Activated T-helper 2 cell treated with anti-CD3 and anti-CD28 coated beads, Interferon-gamma antibody, Interleukin-2, Interleukin-4, amounts not matched to agents 10 μg/mL and 5 μg/mL and 100 μg/mL, durations not matched to agents 14 hours and 24 hours and 36 hours (primary cell): ENCODE measurements around the gene DUSP19. TPM values are rescaled to one million over a fixed set of nuclear protein-coding genes. Genes with fewer than 3 reads are reported as not detected.

Experiments used
- DNase-seq: peaks from one replicate; pipeline ENCODE4 v3.0.0; 2021; ENCODE audit warnings: low spot score
- H3K27ac Mint-ChIP-seq: one replicate; pipeline ENCODE4 v1.8.0; 2021; ENCODE audit warnings: mixed read lengths
- H3K27me3 Mint-ChIP-seq: one replicate; pipeline ENCODE4 v1.8.0; 2021; ENCODE audit warnings: low read depth, mixed read lengths
- H3K36me3 Mint-ChIP-seq: one replicate; pipeline ENCODE4 v1.8.0; 2021; ENCODE audit warnings: low read depth, mixed read lengths
- H3K4me1 Mint-ChIP-seq: one replicate; pipeline ENCODE4 v1.8.0; 2021; ENCODE audit warnings: low read depth, mixed read lengths
- H3K4me3 Mint-ChIP-seq: one replicate; pipeline ENCODE4 v1.8.0; 2021; ENCODE audit warnings: low read depth, mild to moderate bottlenecking, moderate library complexity, mixed read lengths
- H3K9me3 Mint-ChIP-seq: one replicate; pipeline ENCODE4 v1.8.0; 2021; ENCODE audit warnings: mixed read lengths
- intact Hi-C: fragments of 100-400 bp; cut with micrococcal nuclease; formaldehyde crosslinking; loops from one replicate; pipeline ENCODE4 v1.15.1; 2023
- total RNA-seq: library from RNA; stranded (reverse); gene quantifications from 2 replicates; pipeline ENCODE4 v1.2.3, GENCODE V29; 2022

Gene DUSP19
- total RNA-seq, 1 donor from 2014 or later = 1.6 TPM

DNA sequence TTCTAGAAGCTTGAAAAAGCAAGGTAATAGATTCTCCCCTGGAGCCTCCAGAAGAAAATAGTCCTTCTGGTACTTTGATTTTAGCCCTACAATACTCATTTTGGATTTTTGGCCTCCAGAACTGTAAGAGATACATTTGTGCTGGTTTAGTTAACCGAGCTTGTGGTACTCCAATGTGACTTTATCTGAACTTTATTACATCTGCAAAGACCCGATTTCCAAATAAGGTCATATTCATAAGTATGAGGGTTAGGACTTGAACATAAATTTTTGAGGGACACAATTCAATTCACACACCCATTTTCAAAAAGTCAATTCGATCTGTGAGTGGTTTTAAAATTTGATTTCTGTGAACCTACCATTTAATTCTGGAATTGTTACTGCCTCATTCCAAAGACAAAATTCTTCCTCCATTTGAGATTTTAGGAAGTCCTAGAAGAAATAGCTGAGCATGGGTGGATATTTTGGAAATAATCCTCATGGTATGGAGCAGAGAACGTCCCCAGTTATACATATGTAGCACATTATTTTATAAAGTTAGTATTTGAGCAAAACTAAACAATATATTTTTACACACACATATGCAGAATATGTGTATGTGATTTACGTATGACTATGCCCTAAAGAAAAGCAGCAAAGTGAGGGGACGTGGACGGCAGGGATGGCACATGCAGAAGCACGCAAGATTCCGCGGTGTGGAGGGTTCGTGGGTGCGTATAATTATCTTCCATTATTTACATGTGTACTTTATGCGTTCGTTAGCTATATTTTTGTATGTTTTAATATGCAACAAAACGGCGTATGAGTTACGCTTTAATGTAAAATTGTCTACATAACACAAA lies 44.8 kb downstream of the DUSP19 start:
- Mint-ChIP-seq H3K9me3 (no peaks in the 10 kb centered on the region), H3K27ac (peak overlapping the region; percentile 98), H3K36me3 (peaks cover 11% of the 10 kb centered on the region), H3K4me1 (peaks cover 27% of the 10 kb centered on the region), H3K27me3 (peaks cover 9% of the 10 kb centered on the region), H3K4me3 (peak overlapping the region; percentile 94)
- intact Hi-C loops = loop anchor here (10.0 kb wide), 1 partner anchor 1329 kb away; no protein-coding TSS in a partner anchor
- DNase-seq = no peak

GRCh38 chr2:183123959-183124221 lies 45.3 kb downstream of the DUSP19 start:
- intact Hi-C loops = loop anchor here (1.0 to 10.0 kb wide), 5 partner anchors 46 to 1329 kb away; partner anchors contain the start of genes DNAJC10, DUSP19 and NCKAP1
- Mint-ChIP-seq H3K4me3 (peak overlapping the region; percentile 94), H3K9me3 (no peaks in the 10 kb centered on the region), H3K27ac (peak overlapping the region; percentile 98), H3K27me3 (peaks cover 7% of the 10 kb centered on the region), H3K36me3 (peaks cover 16% of the 10 kb centered on the region), H3K4me1 (peaks cover 29% of the 10 kb centered on the region)
- no peak for DNase-seq

DNA sequence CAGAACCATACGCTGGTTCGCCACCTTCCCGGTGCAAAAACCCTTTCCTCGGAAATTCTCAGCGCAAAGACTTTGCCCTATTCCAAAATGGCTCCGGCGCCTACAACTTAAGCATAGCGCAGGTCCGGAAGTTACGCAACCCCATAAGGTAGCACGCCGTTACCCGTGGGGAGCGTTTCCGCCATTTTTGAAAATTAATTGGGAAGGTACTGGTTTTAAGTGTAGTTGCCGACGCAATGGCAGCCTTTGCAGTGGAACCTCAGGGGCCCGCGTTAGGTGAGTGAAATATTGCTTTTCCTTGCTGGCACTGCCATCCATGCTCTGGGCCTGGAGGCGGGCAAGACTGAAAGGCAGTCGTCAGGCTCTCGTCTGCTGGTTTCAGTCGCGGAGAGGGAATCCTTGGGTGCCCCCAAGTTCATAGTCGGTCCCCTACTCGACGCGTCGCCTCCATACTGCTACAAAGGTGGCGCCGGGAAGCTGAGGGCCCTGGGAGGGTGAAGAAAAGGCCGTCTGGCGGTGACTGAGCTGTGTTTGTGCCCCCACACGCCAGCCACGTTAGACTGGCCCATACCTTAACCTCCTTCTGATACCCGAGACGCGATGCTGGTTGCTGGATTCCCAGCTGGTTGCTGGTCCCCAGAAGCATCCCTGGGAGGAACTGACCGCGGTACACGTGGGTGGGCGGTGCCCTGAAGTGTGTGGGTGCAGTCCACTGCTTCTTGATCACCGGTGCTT lies 45.8 kb downstream of the DUSP19 start, which contains the start of gene NUP35:
Gene NUP35 (plus strand): TSS at position 222 of the 735 bp plus-strand sequence. CDS start 15 bp downstream, at position 237.
- Mint-ChIP-seq H3K9me3 (no peaks in the 10 kb centered on the region), H3K27ac (peak within 1 kb of the TSS; percentile 98), H3K4me3 (peak within 1 kb of the TSS; percentile 94), H3K27me3 (peaks cover 4% of the 10 kb centered on the region), H3K4me1 (peaks cover 32% of the 10 kb centered on the region), H3K36me3 (peaks cover 19% of the 10 kb centered on the region)
- peak; percentile 74 for DNase-seq
- intact Hi-C loops = loop anchor here (1.0 to 10.0 kb wide), 5 partner anchors 46 to 1330 kb away; partner anchors contain the start of genes DNAJC10, DUSP19 and NCKAP1

DNA sequence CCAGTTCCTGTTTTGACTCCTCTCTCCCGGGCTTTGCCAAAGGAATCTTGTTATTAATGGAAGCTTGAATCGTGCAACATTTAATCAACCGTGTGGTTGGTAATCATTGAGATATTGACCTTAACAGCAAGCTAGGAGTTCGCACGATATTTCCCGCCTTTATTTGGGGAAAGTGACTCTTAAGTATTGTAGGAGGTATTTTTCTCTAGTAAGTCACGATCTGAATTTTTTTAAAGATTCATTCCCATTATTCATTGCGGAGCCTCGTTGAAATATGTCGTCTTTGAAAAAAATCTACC lies 46.4 kb downstream of the DUSP19 start:
- Mint-ChIP-seq H3K27ac (peak overlapping the region; percentile 98), H3K4me1 (peaks cover 32% of the 10 kb centered on the region), H3K4me3 (peak overlapping the region; percentile 94), H3K36me3 (peaks cover 19% of the 10 kb centered on the region), H3K27me3 (peaks cover 4% of the 10 kb centered on the region), H3K9me3 (no peaks in the 10 kb centered on the region)
- DNase-seq = no peak
- intact Hi-C loops = loop anchor here (1.0 to 10.0 kb wide), 5 partner anchors 47 to 1330 kb away; partner anchors contain the start of genes DNAJC10, DUSP19 and NCKAP1

DNA sequence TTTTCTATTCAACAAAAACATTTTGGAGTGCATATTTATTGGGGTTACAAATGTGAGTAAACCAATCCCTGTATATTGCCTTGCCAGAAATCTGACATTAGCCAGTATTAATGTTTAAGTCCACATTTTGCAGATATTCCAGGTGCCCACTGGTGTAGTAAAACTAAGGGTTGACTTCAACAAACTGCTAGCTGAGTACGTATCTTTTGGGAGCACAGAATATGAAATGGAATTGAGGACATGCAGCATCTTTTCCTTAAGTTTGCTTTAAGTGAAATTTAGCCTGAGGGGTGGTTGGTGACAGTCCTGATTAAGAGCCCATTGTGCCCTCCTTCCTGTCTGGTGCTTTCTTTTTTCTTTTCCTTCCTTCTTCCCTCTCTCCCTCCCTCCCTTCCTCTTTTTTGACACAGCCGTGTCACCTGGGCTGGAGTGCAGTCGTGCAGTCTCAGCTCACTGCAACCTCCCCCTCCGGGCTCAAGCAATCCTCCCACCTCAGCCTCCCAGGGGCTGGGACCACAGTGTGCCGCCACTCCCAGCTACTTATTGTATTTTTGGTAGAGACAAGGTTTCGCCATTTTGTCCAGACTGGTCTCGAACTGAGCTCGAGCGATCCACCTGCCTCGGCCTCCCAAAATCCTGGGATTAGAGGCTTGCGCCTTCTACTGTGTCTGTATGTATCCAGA lies 47.3 kb downstream of the DUSP19 start:
- intact Hi-C loops = loop anchor here (10.0 kb wide), 1 partner anchor 1331 kb away; no protein-coding TSS in a partner anchor
- peaks cover 32% of the 10 kb centered on the region for H3K4me1 Mint-ChIP-seq
- H3K4me3 Mint-ChIP-seq = peak overlapping the region; percentile 94
- H3K27me3 Mint-ChIP-seq = peaks cover 2% of the 10 kb centered on the region
- H3K27ac Mint-ChIP-seq = no peak overlapping the region
- no peaks in the 10 kb centered on the region for H3K9me3 Mint-ChIP-seq
- H3K36me3 Mint-ChIP-seq = peaks cover 24% of the 10 kb centered on the region
- no peak for DNase-seq

- Mint-ChIP-seq H3K36me3 (peaks cover 30% of the 10 kb centered on the region), H3K9me3 (no peaks in the 10 kb centered on the region), H3K4me1 (peaks cover 32% of the 10 kb centered on the region), H3K4me3 (no peak overlapping the region), H3K27me3 (no peaks in the 10 kb centered on the region), H3K27ac (no peak overlapping the region)
- no peak for DNase-seq
- intact Hi-C loops = loop anchor here (10.0 kb wide), 1 partner anchor 1332 kb away; no protein-coding TSS in a partner anchor
These were observed 48.1 kb downstream of the DUSP19 start for GRCh38 chr2:183126635-183127034.

DNA sequence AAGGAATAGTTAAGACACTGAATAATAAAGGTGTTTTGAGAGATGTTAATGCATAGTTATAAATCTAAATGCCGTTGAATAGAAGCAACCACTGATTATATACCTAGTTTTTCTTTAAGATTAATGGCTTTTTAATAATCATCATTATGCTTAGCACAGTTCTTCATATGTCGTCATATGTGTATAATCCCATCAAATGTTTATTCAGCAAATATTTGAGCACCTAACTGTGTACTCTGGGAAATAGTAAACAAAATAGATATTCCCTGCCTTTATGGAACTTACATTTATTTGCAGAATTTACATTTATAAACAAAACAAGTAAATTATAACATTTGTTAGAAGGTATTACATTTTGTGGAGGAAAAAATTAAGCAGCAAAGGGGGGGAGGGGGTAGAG lies 55.5 kb downstream of the DUSP19 start:
- H3K4me3 Mint-ChIP-seq = no peak overlapping the region
- DNase-seq = no peak
- H3K27me3 Mint-ChIP-seq = no peaks in the 10 kb centered on the region
- H3K27ac Mint-ChIP-seq = no peak overlapping the region
- peaks cover 50% of the 10 kb centered on the region for H3K36me3 Mint-ChIP-seq
- H3K4me1 Mint-ChIP-seq = peaks cover 1% of the 10 kb centered on the region
- intact Hi-C loops = no loop called here
- no peaks in the 10 kb centered on the region for H3K9me3 Mint-ChIP-seq

- H3K4me1 Mint-ChIP-seq = peaks cover 2% of the 10 kb centered on the region
- H3K27me3 Mint-ChIP-seq = no peaks in the 10 kb centered on the region
- H3K36me3 Mint-ChIP-seq = peaks cover 85% of the 10 kb centered on the region
- H3K9me3 Mint-ChIP-seq = peaks cover 12% of the 10 kb centered on the region
- H3K27ac Mint-ChIP-seq = no peak overlapping the region
- H3K4me3 Mint-ChIP-seq = no peak overlapping the region
- intact Hi-C loops = no loop called here
- no peak for DNase-seq
These were observed 70.4 kb downstream of the DUSP19 start for GRCh38 chr2:183148955-183149354.

DNA sequence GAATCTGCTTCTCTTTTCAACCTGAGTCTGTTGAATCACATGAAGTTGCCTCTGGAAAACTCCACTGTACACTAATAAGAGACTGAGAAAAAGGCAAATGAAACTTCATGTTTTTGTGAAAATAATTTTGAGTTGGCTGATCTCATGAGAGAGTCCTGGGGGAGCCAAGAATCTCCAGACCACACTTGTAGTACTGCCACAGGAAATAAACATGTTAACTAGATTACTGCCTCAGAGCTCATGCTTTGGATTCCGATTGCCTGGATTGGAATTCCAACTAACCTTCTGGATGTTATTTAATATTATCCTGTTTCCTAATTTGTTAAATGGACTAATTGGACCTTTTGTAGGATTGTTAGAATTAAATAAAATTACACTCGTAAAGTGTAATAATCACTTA lies 70.9 kb downstream of the DUSP19 start:
- Mint-ChIP-seq H3K27me3 (no peaks in the 10 kb centered on the region), H3K9me3 (peaks cover 7% of the 10 kb centered on the region), H3K27ac (no peak overlapping the region), H3K4me3 (no peak overlapping the region), H3K4me1 (peaks cover 2% of the 10 kb centered on the region), H3K36me3 (peaks cover 85% of the 10 kb centered on the region)
- DNase-seq = no peak
- intact Hi-C loops = no loop called here

Other genes with a start within 250 kb of the DUSP19 start
- gene FRZB, start 212.1 kb upstream of the DUSP19 start, total RNA-seq = not detected in 2 replicates
- 13.2 and 20.0 TPM in 2 replicates for gene NCKAP1, start 40.3 kb upstream of the DUSP19 start, total RNA-seq
- 30.9 and 39.3 TPM in 2 replicates for gene NUP35, start 45.7 kb downstream of the DUSP19 start, total RNA-seq